Epithelial cell of proximal tubule (primary cell): Measurements from ENCODE around the gene NDRG3. TPM values are rescaled to one million over a fixed set of nuclear protein-coding genes. Genes with fewer than 3 reads are reported as not detected.
"Not testable (repeated sequence)": the region's sequence is repeated elsewhere in the genome, so short reads cannot be mapped to it uniquely, and the experiment has no call there.

ENCODE experiments used
- DNase-seq: peaks from one replicate; pipeline ENCODE4 v3.0.0-alpha.2; 2011; ENCODE audit warnings: low read depth
- H3K4me3 ChIP-seq: 2 replicates; pipeline ENCODE4 v1.5.1; 2011; ENCODE audit warnings: low read depth, mild to moderate bottlenecking, low read length
- total RNA-seq: library from RNA; depleted of rRNA; stranded (reverse); fragments of >200 nt; gene quantifications from 2 replicates; pipeline ENCODE4 v1.2.3, GENCODE V29; 2015
- TF ChIP-seq, protein P1 (sequence below): conservative IDR thresholded peaks from 2 replicates; pipeline ENCODE4 v1.5.1; 2012; ENCODE audit warnings: low read depth, mild to moderate bottlenecking, low read length

NDRG3 gene
- total RNA-seq, 1 donor from 2014 or later = 16.7 TPM

DNA sequence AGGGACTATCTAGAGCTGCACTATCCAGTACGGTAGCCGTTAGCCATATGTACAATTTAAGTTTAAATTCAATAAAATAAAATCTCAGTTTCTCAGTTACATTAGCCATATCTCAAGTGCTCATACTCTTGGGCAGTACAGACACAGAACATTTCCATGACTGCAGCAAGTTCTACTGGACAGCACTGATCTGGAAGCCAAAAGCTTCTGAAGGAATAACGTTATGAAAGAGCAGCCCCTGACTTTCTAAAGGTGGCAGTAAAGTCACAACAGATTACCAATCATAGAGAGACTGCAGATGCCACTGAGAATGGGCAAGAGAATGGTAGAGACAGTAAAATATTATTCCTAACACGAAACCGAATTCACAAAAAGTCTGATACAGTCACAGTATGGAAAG, 36.8 kb downstream of the NDRG3 start:
- TF ChIP-seq, protein P1, sequence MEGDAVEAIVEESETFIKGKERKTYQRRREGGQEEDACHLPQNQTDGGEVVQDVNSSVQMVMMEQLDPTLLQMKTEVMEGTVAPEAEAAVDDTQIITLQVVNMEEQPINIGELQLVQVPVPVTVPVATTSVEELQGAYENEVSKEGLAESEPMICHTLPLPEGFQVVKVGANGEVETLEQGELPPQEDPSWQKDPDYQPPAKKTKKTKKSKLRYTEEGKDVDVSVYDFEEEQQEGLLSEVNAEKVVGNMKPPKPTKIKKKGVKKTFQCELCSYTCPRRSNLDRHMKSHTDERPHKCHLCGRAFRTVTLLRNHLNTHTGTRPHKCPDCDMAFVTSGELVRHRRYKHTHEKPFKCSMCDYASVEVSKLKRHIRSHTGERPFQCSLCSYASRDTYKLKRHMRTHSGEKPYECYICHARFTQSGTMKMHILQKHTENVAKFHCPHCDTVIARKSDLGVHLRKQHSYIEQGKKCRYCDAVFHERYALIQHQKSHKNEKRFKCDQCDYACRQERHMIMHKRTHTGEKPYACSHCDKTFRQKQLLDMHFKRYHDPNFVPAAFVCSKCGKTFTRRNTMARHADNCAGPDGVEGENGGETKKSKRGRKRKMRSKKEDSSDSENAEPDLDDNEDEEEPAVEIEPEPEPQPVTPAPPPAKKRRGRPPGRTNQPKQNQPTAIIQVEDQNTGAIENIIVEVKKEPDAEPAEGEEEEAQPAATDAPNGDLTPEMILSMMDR = no peak
- H3K4me3 ChIP-seq = no peak overlapping the region
- DNase-seq = no peak

GRCh38 chr20:36703530-36703929, 42.4 kb downstream of the NDRG3 start:
- H3K4me3 ChIP-seq = no peak overlapping the region
- no peak for DNase-seq
- TF ChIP-seq, protein P1 = no peak

- no peak for DNase-seq
- H3K4me3 ChIP-seq = no peak overlapping the region
- TF ChIP-seq, protein P1 = no peak
Observed at GRCh38 chr20:36700438-36700837, 45.5 kb downstream of the NDRG3 start.

GRCh38 chr20:36695467-36695866, 50.4 kb downstream of the NDRG3 start:
- DNase-seq, H3K4me3 ChIP-seq: not testable (repeated sequence)

DNA sequence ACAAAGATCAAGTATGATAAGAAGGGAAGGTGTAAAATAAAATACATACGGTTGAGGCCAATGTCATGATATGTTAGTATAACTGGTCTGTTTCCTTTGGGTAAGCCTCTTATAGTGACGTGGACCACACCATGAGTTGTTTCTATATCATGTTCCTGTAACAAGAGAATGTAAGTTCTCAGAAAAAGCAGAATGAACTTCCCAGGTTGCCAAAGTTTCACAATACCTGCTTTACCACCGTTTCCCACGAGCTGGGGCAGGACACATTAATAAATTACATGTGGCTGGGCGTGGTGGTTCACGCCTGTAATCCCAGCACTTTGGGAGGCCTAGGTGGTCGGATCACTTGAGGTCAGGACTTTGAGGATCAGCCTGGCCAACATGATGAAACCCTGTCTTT, 57.3 kb downstream of the NDRG3 start:
- no peak for DNase-seq
- TF ChIP-seq, protein P1 = no peak
- H3K4me3 ChIP-seq = no peak overlapping the region

DNA sequence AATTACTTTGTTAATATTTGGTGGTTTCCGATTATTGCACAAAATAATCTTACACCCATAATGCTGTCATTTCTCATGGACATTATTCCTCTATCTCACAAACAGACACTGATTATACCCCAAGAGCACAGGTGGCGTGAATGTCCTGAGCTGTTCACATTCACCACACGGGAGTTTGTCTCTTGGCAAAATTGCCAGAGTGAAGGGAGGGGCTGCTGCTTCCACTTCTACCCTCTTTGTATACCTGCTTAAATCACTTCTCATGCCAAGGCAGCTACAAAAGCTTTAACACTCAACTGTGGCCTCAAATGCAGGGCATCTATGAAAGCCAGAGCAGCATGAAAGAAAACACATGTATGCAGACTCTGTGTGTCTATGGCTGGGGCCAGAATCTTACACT, 58.0 kb downstream of the NDRG3 start:
- no peak overlapping the region for H3K4me3 ChIP-seq
- no peak for DNase-seq
- TF ChIP-seq, protein P1 = no peak

DNA sequence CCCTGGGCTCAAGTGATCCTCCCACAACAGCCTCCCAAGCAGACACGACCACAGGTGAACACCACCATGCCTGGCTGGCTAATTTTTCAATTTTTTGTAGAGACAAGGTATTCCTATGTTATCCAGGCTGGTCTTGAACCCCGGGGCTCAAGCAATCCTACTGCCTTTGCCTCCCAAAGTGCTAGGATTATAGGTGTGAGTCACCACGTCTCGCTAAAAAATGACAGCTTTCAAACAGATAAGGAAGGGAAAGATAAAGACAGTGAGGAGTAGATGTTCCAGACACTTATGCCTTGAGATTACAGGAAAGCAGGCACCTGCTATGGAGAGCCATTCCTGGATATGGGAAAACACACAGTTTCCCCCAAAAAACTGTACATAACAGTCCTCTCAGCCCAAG, 58.9 kb downstream of the NDRG3 start:
- DNase-seq = no peak
- H3K4me3 ChIP-seq = no peak overlapping the region
- TF ChIP-seq, protein P1 = no peak

DNA sequence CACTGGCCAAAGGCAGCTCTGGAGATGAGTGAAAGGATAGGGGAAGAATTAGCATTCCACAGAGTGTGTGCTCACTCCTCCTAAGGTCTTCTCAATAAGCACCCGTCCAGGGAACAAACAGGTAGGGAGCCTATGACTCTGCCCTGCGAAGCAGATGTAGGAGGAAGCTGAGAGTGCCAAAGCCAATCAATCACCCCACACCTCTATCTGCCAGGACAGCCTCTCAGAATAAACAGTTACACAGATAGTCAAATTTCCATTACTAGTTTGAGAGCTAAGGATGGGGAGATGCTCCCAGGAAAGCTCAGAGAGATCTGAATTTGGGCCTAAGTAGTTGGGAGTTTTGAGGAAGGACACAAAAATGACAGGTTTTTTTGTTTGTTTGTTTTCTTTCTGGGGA, 59.4 kb downstream of the NDRG3 start:
- no peak overlapping the region for H3K4me3 ChIP-seq
- DNase-seq = no peak
- TF ChIP-seq, protein P1 = no peak
